ENCODE results near the gene FURIN. TPM values are rescaled to one million over a fixed set of nuclear protein-coding genes. Genes with fewer than 3 reads are reported as not detected.
A peak's percentile ranks its signal among the peaks of the same experiment; 100 is the strongest.

Gene FURIN
- total and polyA plus RNA-seq, 9 of the 15 experiments (the other 6 are each of a cell fraction or from before 2014, with no cell fraction given): 0.92 to 99.9 (median 34.8) TPM

DNA sequence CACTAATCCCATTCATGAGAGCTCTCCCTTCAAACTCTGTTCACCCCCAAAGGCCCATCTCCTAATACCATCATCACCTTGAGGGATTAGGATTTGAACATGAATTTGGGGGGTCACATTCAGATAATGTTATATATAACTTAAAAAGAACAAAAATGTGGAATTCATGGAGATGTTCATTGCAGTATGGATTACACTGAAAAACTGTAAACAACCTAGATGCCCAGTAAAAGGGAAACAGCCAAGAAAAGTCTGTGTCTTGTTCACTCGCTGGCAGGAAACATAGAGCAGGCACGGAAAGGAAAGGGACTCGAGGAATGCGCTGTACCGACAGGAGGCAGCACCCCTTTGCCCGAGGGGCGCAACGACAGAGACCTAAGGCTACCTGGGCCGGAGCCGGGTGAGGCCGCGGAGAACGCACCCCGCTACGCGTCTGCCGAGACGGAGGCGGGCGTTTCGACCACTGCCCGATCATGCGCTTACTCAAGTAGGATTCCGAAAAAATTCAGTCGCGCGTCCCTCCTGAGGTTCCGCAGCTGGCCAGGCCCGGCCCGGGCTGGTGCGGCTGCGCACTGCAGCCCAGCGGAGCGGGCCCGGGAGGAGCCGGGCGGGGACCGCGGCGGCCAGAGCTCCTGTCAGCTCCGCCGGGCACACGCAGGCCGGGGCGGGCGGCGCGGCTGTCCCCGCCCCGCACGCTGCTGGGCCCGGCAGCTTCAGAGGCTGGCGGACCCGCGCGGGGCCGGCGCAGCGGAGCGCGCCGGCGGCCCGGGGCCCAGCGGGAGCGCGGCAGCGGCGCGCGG, 33.9 kb downstream of the FURIN start (continued):
- no peak for TF ChIP-seq GTF2F1 (IDR thresholded peaks at IDR 0.05; ENCODE audit: low read depth, low read length)
- no peak for TF ChIP-seq ZKSCAN1 (IDR thresholded peaks at IDR 0.05; ENCODE audit: low read depth, low read length)
- TF ChIP-seq KLF6 (CRISPR knock-in tag; IDR thresholded peaks at IDR 0.05; ENCODE audit: borderline replicate concordance): 0 out of 2 replicates have a peak, but pooled peaks have one; percentile 32
- TF ChIP-seq ZBED1 (IDR thresholded peaks at IDR 0.05): no peak
- no peak for TF ChIP-seq ZNF3 (CRISPR knock-in tag; IDR thresholded peaks at IDR 0.05)
- TF ChIP-seq TOE1 (IDR thresholded peaks at IDR 0.05; ENCODE audit: borderline replicate concordance): peak; percentile 76; the same call in 1 of the 2 replicates
- TF ChIP-seq TOE1 (CRISPR knock-in tag; IDR thresholded peaks at IDR 0.05; ENCODE audit: borderline replicate concordance, low read depth): no peak
- no peak for TF ChIP-seq TSC22D4 (tag; IDR thresholded peaks at IDR 0.05)
- TF ChIP-seq, protein P1, sequence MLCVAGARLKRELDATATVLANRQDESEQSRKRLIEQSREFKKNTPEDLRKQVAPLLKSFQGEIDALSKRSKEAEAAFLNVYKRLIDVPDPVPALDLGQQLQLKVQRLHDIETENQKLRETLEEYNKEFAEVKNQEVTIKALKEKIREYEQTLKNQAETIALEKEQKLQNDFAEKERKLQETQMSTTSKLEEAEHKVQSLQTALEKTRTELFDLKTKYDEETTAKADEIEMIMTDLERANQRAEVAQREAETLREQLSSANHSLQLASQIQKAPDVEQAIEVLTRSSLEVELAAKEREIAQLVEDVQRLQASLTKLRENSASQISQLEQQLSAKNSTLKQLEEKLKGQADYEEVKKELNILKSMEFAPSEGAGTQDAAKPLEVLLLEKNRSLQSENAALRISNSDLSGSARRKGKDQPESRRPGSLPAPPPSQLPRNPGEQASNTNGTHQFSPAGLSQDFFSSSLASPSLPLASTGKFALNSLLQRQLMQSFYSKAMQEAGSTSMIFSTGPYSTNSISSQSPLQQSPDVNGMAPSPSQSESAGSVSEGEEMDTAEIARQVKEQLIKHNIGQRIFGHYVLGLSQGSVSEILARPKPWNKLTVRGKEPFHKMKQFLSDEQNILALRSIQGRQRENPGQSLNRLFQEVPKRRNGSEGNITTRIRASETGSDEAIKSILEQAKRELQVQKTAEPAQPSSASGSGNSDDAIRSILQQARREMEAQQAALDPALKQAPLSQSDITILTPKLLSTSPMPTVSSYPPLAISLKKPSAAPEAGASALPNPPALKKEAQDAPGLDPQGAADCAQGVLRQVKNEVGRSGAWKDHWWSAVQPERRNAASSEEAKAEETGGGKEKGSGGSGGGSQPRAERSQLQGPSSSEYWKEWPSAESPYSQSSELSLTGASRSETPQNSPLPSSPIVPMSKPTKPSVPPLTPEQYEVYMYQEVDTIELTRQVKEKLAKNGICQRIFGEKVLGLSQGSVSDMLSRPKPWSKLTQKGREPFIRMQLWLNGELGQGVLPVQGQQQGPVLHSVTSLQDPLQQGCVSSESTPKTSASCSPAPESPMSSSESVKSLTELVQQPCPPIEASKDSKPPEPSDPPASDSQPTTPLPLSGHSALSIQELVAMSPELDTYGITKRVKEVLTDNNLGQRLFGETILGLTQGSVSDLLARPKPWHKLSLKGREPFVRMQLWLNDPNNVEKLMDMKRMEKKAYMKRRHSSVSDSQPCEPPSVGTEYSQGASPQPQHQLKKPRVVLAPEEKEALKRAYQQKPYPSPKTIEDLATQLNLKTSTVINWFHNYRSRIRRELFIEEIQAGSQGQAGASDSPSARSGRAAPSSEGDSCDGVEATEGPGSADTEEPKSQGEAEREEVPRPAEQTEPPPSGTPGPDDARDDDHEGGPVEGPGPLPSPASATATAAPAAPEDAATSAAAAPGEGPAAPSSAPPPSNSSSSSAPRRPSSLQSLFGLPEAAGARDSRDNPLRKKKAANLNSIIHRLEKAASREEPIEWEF (CRISPR knock-in tag; IDR thresholded peaks at IDR 0.05): peak; percentile 5; the same call in 1 of the 2 replicates
- TF ChIP-seq HDGF (IDR thresholded peaks at IDR 0.05): no peak
- TF ChIP-seq, protein P2, sequence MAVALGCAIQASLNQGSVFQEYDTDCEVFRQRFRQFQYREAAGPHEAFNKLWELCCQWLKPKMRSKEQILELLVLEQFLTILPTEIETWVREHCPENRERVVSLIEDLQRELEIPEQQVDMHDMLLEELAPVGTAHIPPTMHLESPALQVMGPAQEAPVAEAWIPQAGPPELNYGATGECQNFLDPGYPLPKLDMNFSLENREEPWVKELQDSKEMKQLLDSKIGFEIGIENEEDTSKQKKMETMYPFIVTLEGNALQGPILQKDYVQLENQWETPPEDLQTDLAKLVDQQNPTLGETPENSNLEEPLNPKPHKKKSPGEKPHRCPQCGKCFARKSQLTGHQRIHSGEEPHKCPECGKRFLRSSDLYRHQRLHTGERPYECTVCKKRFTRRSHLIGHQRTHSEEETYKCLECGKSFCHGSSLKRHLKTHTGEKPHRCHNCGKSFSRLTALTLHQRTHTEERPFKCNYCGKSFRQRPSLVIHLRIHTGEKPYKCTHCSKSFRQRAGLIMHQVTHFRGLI (CRISPR knock-in tag; IDR thresholded peaks at IDR 0.05): no peak
- TF ChIP-seq, protein P3, sequence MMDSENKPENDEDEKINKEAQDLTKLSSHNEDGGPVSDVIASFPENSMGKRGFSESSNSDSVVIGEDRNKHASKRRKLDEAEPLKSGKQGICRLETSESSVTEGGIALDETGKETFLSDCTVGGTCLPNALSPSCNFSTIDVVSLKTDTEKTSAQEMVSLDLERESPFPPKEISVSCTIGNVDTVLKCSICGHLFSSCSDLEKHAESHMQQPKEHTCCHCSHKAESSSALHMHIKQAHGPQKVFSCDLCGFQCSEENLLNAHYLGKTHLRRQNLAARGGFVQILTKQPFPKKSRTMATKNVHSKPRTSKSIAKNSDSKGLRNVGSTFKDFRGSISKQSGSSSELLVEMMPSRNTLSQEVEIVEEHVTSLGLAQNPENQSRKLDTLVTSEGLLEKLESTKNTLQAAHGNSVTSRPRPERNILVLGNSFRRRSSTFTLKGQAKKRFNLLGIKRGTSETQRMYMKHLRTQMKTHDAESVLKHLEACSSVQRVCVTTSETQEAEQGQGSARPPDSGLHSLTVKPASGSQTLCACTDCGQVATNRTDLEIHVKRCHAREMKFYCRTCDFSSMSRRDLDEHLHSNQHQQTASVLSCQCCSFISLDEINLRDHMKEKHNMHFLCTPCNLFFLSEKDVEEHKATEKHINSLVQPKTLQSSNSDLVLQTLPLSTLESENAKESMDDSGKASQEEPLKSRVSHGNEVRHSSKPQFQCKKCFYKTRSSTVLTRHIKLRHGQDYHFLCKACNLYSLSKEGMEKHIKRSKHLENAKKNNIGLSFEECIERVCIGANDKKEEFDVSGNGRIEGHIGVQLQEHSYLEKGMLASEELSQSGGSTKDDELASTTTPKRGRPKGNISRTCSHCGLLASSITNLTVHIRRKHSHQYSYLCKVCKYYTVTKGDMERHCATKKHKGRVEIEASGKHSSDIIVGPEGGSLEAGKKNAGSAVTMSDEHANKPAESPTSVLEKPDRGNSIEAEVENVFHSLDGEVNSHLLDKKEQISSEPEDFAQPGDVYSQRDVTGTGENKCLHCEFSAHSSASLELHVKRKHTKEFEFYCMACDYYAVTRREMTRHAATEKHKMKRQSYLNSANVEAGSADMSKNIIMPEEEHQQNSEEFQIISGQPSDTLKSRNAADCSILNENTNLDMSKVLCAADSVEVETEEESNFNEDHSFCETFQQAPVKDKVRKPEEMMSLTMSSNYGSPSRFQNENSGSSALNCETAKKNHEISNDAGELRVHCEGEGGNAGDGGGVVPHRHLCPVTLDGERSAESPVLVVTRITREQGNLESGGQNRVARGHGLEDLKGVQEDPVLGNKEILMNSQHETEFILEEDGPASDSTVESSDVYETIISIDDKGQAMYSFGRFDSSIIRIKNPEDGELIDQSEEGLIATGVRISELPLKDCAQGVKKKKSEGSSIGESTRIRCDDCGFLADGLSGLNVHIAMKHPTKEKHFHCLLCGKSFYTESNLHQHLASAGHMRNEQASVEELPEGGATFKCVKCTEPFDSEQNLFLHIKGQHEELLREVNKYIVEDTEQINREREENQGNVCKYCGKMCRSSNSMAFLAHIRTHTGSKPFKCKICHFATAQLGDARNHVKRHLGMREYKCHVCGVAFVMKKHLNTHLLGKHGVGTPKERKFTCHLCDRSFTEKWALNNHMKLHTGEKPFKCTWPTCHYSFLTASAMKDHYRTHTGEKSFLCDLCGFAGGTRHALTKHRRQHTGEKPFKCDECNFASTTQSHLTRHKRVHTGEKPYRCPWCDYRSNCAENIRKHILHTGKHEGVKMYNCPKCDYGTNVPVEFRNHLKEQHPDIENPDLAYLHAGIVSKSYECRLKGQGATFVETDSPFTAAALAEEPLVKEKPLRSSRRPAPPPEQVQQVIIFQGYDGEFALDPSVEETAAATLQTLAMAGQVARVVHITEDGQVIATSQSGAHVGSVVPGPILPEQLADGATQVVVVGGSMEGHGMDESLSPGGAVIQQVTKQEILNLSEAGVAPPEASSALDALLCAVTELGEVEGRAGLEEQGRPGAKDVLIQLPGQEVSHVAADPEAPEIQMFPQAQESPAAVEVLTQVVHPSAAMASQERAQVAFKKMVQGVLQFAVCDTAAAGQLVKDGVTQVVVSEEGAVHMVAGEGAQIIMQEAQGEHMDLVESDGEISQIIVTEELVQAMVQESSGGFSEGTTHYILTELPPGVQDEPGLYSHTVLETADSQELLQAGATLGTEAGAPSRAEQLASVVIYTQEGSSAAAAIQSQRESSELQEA (IDR thresholded peaks at IDR 0.05; ENCODE audit: low read depth): 0 out of 2 replicates have a peak, but pooled peaks have one; percentile 14
- peak; percentile 78 for TF ChIP-seq BRD4 (IDR thresholded peaks at IDR 0.05)

Data from K562 (cell line).